Activated T-cell treated with anti-CD3 and anti-CD28 coated beads, Interleukin-2, amount 50 U/mL, for 24 hours (primary cell): ENCODE results near the gene GRIK3.

Experiments used
- DNase-seq: peaks from one replicate; pipeline ENCODE4 v3.0.0-alpha.2; 2020
- H3K27ac Mint-ChIP-seq: 2 replicates; pipeline ENCODE4 v1.8.0; 2020; ENCODE audit warnings: mild to moderate bottlenecking, mixed read lengths
- H3K27me3 Mint-ChIP-seq: 2 replicates; pipeline ENCODE4 v1.8.0; 2020; ENCODE audit warnings: mixed read lengths
- H3K36me3 Mint-ChIP-seq: 2 replicates; pipeline ENCODE4 v1.8.0; 2020; ENCODE audit warnings: low read depth, mixed read lengths
- H3K4me1 Mint-ChIP-seq: 2 replicates; pipeline ENCODE4 v1.8.0; 2020; ENCODE audit warnings: low read depth, mixed read lengths
- H3K4me3 Mint-ChIP-seq: 2 replicates; pipeline ENCODE4 v1.8.0; 2020; ENCODE audit warnings: mild to moderate bottlenecking, moderate library complexity, mixed read lengths
- H3K9me3 Mint-ChIP-seq: 2 replicates; pipeline ENCODE4 v1.8.0; 2020; ENCODE audit warnings: mixed read lengths

GRIK3 gene

DNA sequence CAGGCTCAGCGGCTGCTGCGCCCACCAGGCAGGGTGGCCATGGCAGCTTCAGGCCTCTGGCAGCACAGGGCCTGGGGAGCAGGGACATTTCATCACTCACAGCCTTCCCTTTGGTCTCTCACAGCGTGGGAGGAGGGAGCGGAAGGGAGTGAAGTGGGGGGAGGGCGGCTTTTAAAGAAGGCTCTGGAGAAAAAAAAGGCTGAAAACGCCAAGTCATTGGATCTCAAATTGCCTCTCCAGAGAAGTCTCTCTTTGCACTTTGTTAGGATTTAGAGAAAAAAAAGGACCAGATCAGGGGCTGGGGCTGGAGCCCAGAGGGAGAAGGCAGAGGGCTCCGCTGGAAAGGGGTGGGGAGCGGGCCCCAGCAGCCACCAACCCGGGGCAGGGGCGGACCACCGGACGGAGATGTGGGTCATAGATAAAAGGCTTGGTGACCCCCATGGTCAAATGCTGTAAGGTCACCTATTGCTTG lies 209.9 kb downstream of the GRIK3 start:
- H3K4me1 Mint-ChIP-seq: no peaks in the 10 kb centered on the region
- H3K27ac Mint-ChIP-seq: no peak overlapping the region
- H3K4me3 Mint-ChIP-seq: no peak overlapping the region
- H3K27me3 Mint-ChIP-seq: peaks cover 10% of the 10 kb centered on the region
- no peaks in the 10 kb centered on the region for H3K36me3 Mint-ChIP-seq
- DNase-seq: no peak
- no peaks in the 10 kb centered on the region for H3K9me3 Mint-ChIP-seq

DNA sequence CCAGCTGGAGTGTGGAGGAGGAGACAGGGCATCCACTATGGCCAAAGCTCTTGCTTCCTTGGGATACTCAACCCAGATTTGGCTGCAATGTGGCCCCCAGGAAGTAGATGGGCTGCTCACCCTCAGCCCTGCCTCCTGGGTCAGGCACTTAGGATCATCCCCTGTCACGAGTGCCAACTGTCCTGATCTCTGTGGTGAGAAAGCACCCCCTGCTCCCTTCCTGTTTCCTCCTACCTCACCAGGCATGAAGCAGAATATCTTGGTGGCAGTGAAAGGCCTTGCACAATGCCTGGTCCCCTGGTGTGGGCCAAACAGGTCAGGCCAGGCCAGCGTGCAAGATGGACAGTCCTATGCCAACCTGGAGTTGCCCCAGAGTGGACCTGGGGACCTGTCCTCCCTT lies 211.7 kb downstream of the GRIK3 start:
- H3K4me3 Mint-ChIP-seq: no peak overlapping the region
- no peak overlapping the region for H3K27ac Mint-ChIP-seq
- DNase-seq: no peak
- H3K4me1 Mint-ChIP-seq: no peaks in the 10 kb centered on the region
- peaks cover 14% of the 10 kb centered on the region for H3K27me3 Mint-ChIP-seq
- no peaks in the 10 kb centered on the region for H3K9me3 Mint-ChIP-seq
- H3K36me3 Mint-ChIP-seq: no peaks in the 10 kb centered on the region

DNA sequence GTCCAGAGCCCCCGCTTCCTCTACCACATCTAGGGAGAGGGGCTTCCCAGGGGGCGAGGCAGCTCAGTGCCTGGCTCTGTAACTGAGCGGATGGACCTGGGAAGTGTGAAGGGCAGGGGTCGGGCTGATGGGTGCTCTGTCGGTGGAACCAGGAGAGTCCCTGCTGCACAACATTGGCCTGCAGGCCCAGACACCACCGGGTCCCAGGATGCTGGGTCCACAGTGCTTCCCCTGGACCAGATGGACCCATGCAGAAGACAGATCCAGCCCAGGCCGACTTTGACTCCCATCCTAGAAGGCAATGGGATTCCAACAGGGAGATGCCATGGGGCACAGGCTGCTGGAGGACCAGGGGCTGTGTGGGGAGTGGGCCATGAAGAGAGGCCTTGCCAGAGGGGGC lies 212.9 kb downstream of the GRIK3 start:
- Mint-ChIP-seq H3K27ac (no peak overlapping the region), H3K36me3 (no peaks in the 10 kb centered on the region), H3K4me3 (no peak overlapping the region), H3K27me3 (peaks cover 14% of the 10 kb centered on the region), H3K4me1 (no peaks in the 10 kb centered on the region), H3K9me3 (no peaks in the 10 kb centered on the region)
- no peak for DNase-seq

- peaks cover 8% of the 10 kb centered on the region for H3K27me3 Mint-ChIP-seq
- H3K9me3 Mint-ChIP-seq: no peaks in the 10 kb centered on the region
- no peak overlapping the region for H3K27ac Mint-ChIP-seq
- no peak for DNase-seq
- no peaks in the 10 kb centered on the region for H3K36me3 Mint-ChIP-seq
- no peak overlapping the region for H3K4me3 Mint-ChIP-seq
- no peaks in the 10 kb centered on the region for H3K4me1 Mint-ChIP-seq
Measured at GRCh38 chr1:36818771-36819170, 215.5 kb downstream of the GRIK3 start.

- DNase-seq: no peak
- H3K9me3 Mint-ChIP-seq: no peaks in the 10 kb centered on the region
- H3K27ac Mint-ChIP-seq: no peak overlapping the region
- H3K27me3 Mint-ChIP-seq: peaks cover 4% of the 10 kb centered on the region
- H3K4me1 Mint-ChIP-seq: no peaks in the 10 kb centered on the region
- no peak overlapping the region for H3K4me3 Mint-ChIP-seq
- no peaks in the 10 kb centered on the region for H3K36me3 Mint-ChIP-seq
Measured at GRCh38 chr1:36816348-36816747, 218.0 kb downstream of the GRIK3 start.

- DNase-seq: no peak
- Mint-ChIP-seq H3K27me3 (peaks cover 4% of the 10 kb centered on the region), H3K27ac (no peak overlapping the region), H3K36me3 (no peaks in the 10 kb centered on the region), H3K9me3 (no peaks in the 10 kb centered on the region), H3K4me1 (no peaks in the 10 kb centered on the region), H3K4me3 (no peak overlapping the region)
Measured at GRCh38 chr1:36814774-36815173, 219.5 kb downstream of the GRIK3 start.

DNA sequence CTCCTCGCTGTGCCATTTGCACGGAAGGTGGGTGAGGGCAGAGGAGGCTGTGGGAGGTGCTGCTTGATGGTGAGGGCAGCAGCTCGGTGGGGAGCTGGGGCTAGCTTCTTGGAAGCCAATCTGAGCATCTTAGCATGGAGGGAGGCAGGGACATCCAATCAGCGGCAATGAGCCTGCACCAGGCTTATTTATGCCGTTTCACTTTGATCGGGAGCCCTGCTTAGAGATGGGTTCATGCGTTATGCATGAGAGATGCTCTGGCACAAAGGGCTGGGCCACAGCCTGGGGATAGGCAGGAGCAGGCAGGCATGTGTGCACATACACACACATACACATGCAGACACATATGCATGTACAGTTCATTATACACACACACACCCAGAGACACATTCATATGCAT lies 220.2 kb downstream of the GRIK3 start:
- no peak for DNase-seq
- Mint-ChIP-seq H3K4me3 (no peak overlapping the region), H3K9me3 (no peaks in the 10 kb centered on the region), H3K27me3 (peaks cover 3% of the 10 kb centered on the region), H3K27ac (no peak overlapping the region), H3K4me1 (no peaks in the 10 kb centered on the region), H3K36me3 (no peaks in the 10 kb centered on the region)

GRCh38 chr1:36807262-36807661 lies 227.1 kb downstream of the GRIK3 start:
- H3K36me3 Mint-ChIP-seq: no peaks in the 10 kb centered on the region
- no peaks in the 10 kb centered on the region for H3K9me3 Mint-ChIP-seq
- peaks cover 7% of the 10 kb centered on the region for H3K27me3 Mint-ChIP-seq

DNA sequence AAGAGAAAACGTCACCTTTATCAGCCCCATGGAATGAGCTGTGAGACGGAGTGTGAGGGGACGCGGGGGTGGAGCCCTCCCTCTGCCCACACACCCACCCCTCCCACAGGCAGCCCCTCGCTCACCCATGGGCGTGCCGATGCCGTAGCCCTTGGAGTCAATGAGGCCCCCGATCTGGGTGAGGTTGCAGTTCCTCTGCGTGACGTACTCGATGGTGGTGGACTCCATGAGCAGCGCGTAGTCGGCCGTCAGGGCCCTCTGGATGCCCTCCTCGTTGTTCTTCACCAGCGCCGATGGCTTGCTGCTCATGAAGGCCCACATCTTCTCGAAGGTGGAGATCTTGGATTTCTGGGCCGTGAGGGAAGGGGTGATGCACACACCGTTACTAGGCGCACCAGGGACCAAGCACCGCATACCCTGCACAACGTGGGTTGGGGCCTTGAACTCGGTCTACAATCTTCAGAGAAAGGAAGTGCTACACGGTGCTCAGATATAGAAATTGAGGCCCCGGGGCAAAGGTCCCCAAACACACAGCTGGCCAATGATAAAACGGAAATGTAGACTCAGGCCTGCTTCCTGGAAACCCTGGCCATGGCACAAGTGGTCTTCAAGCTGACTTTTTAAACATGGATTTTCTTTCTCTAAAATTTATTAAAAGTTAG lies 228.2 kb downstream of the GRIK3 start:
- Mint-ChIP-seq H3K4me3 (no peak overlapping the region), H3K27me3 (peaks cover 7% of the 10 kb centered on the region), H3K9me3 (no peaks in the 10 kb centered on the region), H3K4me1 (no peaks in the 10 kb centered on the region), H3K36me3 (no peaks in the 10 kb centered on the region), H3K27ac (no peak overlapping the region)
- DNase-seq: no peak

More at GRCh38 chr1:36807262-36807661, 227.1 kb downstream of the GRIK3 start:
- Mint-ChIP-seq H3K4me1 (no peaks in the 10 kb centered on the region), H3K4me3 (no peak overlapping the region), H3K27ac (no peak overlapping the region)
- DNase-seq: no peak

- no peak overlapping the region for H3K4me3 Mint-ChIP-seq
- no peaks in the 10 kb centered on the region for H3K4me1 Mint-ChIP-seq
- H3K27me3 Mint-ChIP-seq: peaks cover 7% of the 10 kb centered on the region
- H3K36me3 Mint-ChIP-seq: no peaks in the 10 kb centered on the region
- no peaks in the 10 kb centered on the region for H3K9me3 Mint-ChIP-seq
- DNase-seq: no peak
- H3K27ac Mint-ChIP-seq: no peak overlapping the region
Measured at GRCh38 chr1:36804669-36805314, 229.5 kb downstream of the GRIK3 start.

DNA sequence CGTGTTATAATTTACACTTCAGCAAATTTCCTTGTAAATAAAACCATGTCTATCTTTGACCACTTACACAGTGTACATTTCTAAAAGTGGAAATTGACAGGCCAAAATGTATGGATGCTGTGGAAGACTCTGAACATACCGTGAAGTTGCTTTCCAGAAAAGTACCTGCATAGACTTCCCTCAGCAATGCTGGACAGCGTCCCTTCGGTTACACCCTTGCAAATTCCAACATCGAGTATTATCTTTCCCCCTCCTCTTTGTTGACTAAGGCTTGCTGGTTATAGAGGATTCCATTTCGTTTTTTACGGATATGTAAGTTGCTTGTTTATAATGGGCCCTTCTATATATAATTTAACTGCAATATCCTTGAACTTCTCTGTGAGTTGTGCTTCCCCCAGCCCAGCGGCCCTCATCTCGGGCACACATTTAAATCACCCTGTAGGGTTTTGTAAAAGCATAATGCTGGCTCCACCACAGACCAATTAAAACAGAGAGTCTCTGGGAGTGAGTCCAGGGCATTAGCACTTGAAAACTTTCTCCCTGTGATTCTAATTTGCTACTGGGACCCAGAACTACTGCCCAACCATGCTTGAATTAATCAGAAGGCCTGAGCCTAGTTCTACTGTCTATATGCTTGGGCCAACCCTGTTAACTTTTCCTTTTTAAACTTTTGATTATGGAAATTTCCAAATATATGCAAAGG lies 230.3 kb downstream of the GRIK3 start:
- H3K27me3 Mint-ChIP-seq: peaks cover 7% of the 10 kb centered on the region
- no peaks in the 10 kb centered on the region for H3K9me3 Mint-ChIP-seq
- no peaks in the 10 kb centered on the region for H3K36me3 Mint-ChIP-seq
- no peak overlapping the region for H3K27ac Mint-ChIP-seq
- no peaks in the 10 kb centered on the region for H3K4me1 Mint-ChIP-seq
- no peak for DNase-seq
- no peak overlapping the region for H3K4me3 Mint-ChIP-seq

GRCh38 chr1:36802018-36802417 lies 232.3 kb downstream of the GRIK3 start:
- no peak for DNase-seq
- Mint-ChIP-seq H3K27ac (no peak overlapping the region), H3K4me3 (no peak overlapping the region), H3K9me3 (no peaks in the 10 kb centered on the region), H3K27me3 (peaks cover 7% of the 10 kb centered on the region), H3K4me1 (no peaks in the 10 kb centered on the region), H3K36me3 (no peaks in the 10 kb centered on the region)

- H3K36me3 Mint-ChIP-seq: no peaks in the 10 kb centered on the region
- H3K27ac Mint-ChIP-seq: no peak overlapping the region
- no peaks in the 10 kb centered on the region for H3K4me1 Mint-ChIP-seq
- H3K9me3 Mint-ChIP-seq: no peaks in the 10 kb centered on the region
- no peaks in the 10 kb centered on the region for H3K27me3 Mint-ChIP-seq
- no peak overlapping the region for H3K4me3 Mint-ChIP-seq
- DNase-seq: no peak
Measured at GRCh38 chr1:36797761-36798160, 236.6 kb downstream of the GRIK3 start.

DNA sequence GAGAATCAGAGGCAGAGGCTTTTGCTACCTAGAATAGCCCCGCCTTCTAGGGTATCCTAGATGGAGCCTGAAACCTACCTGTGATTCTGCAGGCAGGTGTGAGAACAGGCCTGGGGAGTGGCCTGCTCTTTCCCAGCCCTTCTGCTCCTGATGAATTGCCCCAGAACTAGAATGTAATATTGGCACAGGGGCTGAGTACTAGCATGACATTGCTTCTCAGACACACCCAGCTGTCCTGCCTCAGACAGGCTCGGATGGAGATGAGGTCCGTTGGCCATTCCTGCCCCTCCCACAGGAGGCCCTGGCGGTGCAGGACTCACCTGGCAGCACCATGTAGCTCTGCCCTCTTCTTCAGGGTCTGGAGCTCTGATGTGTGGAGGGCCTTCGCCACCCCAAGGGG lies 237.6 kb downstream of the GRIK3 start:
- no peaks in the 10 kb centered on the region for H3K27me3 Mint-ChIP-seq
- no peak for DNase-seq
- no peak overlapping the region for H3K4me3 Mint-ChIP-seq
- no peak overlapping the region for H3K27ac Mint-ChIP-seq
- no peaks in the 10 kb centered on the region for H3K9me3 Mint-ChIP-seq
- H3K36me3 Mint-ChIP-seq: no peaks in the 10 kb centered on the region
- H3K4me1 Mint-ChIP-seq: no peaks in the 10 kb centered on the region

- Mint-ChIP-seq H3K27me3 (no peaks in the 10 kb centered on the region), H3K4me3 (no peak overlapping the region), H3K9me3 (no peaks in the 10 kb centered on the region), H3K27ac (no peak overlapping the region), H3K36me3 (no peaks in the 10 kb centered on the region), H3K4me1 (no peaks in the 10 kb centered on the region)
- DNase-seq: no peak
Measured at GRCh38 chr1:36796106-36796590, 238.2 kb downstream of the GRIK3 start.
